IPS-18a (cell line): ENCODE data around the gene PTPRG.

Source experiments
- H3K27ac ChIP-seq: one replicate; pipeline ENCODE4 v1.5.1; 2013; ENCODE audit warnings: low read length
- H3K27me3 ChIP-seq: one replicate; pipeline ENCODE4 v1.6.1; 2013; ENCODE audit warnings: mild to moderate bottlenecking, low read length; ENCODE audit not compliant: control insufficient read depth, insufficient read depth
- H3K36me3 ChIP-seq: one replicate; pipeline ENCODE4 v1.6.1; 2013; ENCODE audit warnings: low read depth, low read length; ENCODE audit not compliant: control insufficient read depth
- H3K4me1 ChIP-seq: one replicate; pipeline ENCODE4 v1.6.1; 2013; ENCODE audit warnings: low read depth, low read length; ENCODE audit not compliant: control insufficient read depth
- H3K4me3 ChIP-seq: one replicate; pipeline ENCODE4 v1.5.1; 2013; ENCODE audit warnings: low read length
- H3K9ac ChIP-seq: one replicate; pipeline ENCODE4 v1.6.1; 2013; ENCODE audit warnings: mild to moderate bottlenecking, low read length, moderate library complexity
- H3K9me3 ChIP-seq: one replicate; pipeline ENCODE4 v1.6.1; 2013; ENCODE audit warnings: low read depth, low read length; ENCODE audit not compliant: control insufficient read depth

The PTPRG gene

DNA sequence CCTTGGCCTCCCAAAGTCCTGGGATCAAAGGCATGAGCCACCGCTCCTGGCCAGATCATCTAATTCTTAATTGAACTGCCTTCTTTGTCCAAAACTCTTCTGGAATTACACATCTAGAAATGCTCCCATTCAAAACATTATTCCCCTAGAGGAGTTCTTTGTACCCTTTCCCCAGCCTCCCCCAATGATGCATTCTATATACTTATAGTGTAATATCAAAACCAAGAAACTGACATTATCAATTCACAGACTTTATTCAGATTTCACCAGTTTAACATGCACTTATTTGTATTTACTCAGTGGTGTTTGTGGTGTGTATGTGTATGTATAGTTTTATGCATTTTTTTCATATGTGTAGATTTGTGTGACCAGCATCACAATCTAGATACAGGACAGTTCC is 85.0 kb downstream of the PTPRG start:
- no peaks in the 10 kb centered on the region for H3K9me3 ChIP-seq
- no peaks in the 10 kb centered on the region for H3K36me3 ChIP-seq
- H3K4me3 ChIP-seq: no peak overlapping the region
- no peaks in the 10 kb centered on the region for H3K27me3 ChIP-seq
- no peak overlapping the region for H3K9ac ChIP-seq
- H3K27ac ChIP-seq: no peak overlapping the region
- H3K4me1 ChIP-seq: peaks cover 5% of the 10 kb centered on the region

DNA sequence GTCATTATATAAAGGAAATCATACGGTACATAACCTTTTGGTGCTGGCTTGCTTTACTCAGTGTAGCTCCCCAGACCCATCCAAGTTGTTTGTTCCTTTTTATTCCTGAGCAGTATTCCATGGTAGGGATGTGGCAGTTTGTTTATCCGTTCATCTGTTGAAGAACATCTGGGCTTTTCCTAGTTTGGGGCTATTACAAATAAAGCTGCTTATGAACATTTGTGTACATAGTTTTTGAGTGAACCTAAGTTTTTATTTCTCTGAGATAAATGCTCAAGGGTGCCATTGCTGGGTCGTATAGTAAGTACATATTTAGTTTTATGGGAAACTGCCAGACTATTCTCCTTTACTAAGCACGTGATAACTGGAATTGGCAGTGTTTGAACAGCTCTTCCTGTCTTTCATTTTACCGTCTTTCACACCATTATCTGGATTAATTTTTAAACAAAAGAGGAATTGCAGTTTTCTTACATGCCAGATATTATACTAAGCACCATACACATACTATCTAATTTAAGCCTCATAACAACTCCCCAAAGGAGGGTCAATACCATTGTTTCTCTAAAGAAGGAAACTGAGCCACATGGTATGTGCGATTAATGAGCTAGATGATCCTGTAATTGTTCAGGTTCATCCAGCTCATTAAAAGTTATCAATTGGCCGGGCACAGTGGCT is 85.6 kb downstream of the PTPRG start:
- no peak overlapping the region for H3K27ac ChIP-seq
- H3K9ac ChIP-seq: no peak overlapping the region
- peaks cover 5% of the 10 kb centered on the region for H3K4me1 ChIP-seq
- no peaks in the 10 kb centered on the region for H3K27me3 ChIP-seq
- H3K36me3 ChIP-seq: no peaks in the 10 kb centered on the region
- H3K9me3 ChIP-seq: no peaks in the 10 kb centered on the region
- H3K4me3 ChIP-seq: no peak overlapping the region

DNA sequence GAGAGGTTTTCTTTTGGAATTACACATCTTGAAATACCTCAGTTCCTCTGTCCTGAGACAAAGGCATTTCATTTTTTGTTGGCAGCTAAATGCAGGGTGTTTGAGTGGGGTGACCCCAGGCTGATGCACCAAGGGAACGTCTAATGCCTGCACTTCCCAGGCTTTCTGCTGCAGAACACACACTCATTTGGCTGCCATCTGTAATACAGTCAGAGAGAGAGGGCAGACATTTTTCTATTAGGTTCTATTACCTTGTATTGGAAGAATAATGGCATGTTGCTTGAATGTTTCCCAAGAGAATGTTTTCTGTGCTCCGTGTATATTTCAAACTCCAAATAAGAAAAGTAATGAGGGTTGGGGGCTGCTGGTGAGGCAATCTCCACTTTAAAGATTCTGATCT is 87.1 kb downstream of the PTPRG start:
- no peaks in the 10 kb centered on the region for H3K36me3 ChIP-seq
- H3K4me1 ChIP-seq: peaks cover 5% of the 10 kb centered on the region
- no peak overlapping the region for H3K27ac ChIP-seq
- H3K9ac ChIP-seq: no peak overlapping the region
- no peaks in the 10 kb centered on the region for H3K9me3 ChIP-seq
- H3K27me3 ChIP-seq: no peaks in the 10 kb centered on the region
- no peak overlapping the region for H3K4me3 ChIP-seq

DNA sequence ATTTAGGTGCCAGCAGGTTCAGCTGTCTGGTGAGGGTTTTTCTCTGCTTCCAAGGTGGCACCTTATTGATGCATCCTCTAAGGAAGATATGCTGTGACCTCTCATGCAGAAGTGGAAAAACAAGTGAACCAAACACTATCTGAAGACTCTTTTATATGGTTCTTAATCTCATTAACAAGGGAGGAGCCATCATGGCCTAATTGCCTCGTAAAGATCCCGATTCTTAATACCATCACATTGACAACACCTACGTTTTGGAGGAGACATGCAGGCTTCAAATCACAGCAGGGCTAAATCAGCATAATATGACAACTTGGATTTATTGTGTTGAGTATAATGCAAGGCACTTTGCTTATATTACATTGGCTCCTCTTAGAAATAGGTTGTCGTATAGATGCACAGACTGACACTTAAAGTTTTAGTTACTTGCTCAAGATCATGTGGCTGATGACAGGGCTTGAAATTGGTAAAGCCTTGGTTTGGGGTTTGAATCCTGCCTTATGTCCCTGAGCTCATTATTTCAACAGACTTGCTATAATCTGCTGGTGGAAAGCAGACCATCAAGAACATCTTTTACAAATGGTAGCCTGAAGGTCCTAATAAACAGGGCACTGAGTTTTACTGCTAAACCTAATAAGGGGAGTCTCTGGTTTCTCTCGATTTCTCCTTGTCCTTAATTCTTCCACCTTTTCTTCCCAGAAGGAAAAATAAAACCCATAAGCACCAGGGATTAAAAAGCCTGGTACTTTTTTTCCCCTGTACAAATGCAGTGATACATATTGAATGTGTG is 88.2 kb downstream of the PTPRG start:
- no peak overlapping the region for H3K9ac ChIP-seq
- H3K36me3 ChIP-seq: no peaks in the 10 kb centered on the region
- no peaks in the 10 kb centered on the region for H3K9me3 ChIP-seq
- no peak overlapping the region for H3K27ac ChIP-seq
- H3K4me3 ChIP-seq: no peak overlapping the region
- H3K4me1 ChIP-seq: peaks cover 5% of the 10 kb centered on the region
- H3K27me3 ChIP-seq: no peaks in the 10 kb centered on the region

DNA sequence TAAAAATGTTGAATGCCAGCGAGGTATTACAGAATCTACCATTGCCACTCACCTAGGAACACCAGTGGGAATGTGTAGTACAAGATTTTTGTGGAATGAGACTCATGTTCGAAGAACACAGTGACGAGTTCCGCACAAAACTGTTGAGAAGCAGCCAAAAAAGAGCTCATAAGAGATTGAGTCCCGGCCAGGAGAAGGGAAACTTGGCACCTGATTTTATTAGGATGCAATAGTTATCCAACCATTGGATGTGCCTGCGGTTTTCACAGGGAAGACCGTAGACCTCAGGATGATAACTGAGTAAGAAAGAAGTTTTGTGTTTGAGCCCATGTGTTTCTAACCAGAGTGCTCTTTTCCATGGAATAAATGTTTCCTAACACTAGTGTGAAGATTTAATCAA is 88.9 kb downstream of the PTPRG start:
- H3K27me3 ChIP-seq: no peaks in the 10 kb centered on the region
- no peaks in the 10 kb centered on the region for H3K9me3 ChIP-seq
- H3K9ac ChIP-seq: no peak overlapping the region
- no peak overlapping the region for H3K4me3 ChIP-seq
- H3K4me1 ChIP-seq: peaks cover 5% of the 10 kb centered on the region
- H3K27ac ChIP-seq: no peak overlapping the region
- H3K36me3 ChIP-seq: no peaks in the 10 kb centered on the region

DNA sequence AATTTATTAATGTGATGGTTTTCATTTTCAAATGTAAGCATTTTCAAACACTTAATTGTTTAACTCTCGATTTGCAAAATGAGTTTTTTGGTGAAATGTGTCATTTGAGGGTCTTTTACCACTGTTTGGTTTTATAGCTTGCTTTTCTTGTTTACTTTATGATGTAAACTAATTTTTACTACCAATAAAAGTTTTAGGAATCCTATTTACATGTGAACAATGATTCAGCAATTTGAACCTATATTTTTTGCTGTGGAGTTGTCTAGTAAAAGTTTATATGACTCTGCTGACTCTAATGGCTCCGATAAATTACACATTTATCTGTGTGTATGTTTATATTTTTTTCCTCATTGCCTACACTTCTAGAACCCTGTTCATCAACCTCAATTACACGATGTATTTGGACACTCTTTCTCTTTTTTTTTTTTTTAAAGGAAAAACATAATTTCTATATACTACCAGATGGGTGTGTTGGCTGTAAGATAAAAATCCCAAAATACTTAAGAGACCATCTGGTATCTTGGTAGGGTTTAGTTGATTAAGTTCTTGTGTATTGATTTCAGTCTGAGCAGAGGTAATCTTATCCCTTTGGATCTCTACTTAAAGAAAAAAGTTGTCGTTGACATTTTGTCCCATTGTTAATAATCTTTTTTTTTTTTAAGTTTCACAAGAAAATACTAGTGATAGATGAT is 89.5 kb downstream of the PTPRG start:
- no peaks in the 10 kb centered on the region for H3K27me3 ChIP-seq
- H3K4me1 ChIP-seq: peaks cover 5% of the 10 kb centered on the region
- no peak overlapping the region for H3K4me3 ChIP-seq
- no peaks in the 10 kb centered on the region for H3K36me3 ChIP-seq
- no peak overlapping the region for H3K9ac ChIP-seq
- no peak overlapping the region for H3K27ac ChIP-seq
- no peaks in the 10 kb centered on the region for H3K9me3 ChIP-seq

DNA sequence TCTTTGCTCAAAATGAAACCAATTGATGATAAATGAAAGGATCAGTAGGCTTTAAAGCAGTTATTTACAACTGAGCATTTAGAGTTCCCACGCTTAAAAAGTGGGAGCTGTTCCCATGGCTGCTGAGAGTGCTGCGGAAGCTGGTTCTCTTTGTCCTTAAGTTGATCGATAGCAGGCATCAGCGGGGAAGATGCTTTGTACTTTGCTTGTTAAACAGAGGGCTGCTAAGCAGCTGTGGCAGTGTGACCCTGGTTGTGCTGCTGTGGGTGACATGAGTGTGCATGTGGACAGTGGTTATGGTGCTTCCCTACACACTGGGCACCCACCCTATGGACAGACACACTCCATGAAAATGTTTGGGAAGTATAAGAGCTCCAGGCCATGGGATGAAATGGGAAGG is 96.3 kb downstream of the PTPRG start:
- no peaks in the 10 kb centered on the region for H3K9me3 ChIP-seq
- H3K36me3 ChIP-seq: no peaks in the 10 kb centered on the region
- no peaks in the 10 kb centered on the region for H3K27me3 ChIP-seq
- no peak overlapping the region for H3K9ac ChIP-seq
- H3K4me3 ChIP-seq: no peak overlapping the region
- no peak overlapping the region for H3K27ac ChIP-seq
- H3K4me1 ChIP-seq: peaks cover 3% of the 10 kb centered on the region

DNA sequence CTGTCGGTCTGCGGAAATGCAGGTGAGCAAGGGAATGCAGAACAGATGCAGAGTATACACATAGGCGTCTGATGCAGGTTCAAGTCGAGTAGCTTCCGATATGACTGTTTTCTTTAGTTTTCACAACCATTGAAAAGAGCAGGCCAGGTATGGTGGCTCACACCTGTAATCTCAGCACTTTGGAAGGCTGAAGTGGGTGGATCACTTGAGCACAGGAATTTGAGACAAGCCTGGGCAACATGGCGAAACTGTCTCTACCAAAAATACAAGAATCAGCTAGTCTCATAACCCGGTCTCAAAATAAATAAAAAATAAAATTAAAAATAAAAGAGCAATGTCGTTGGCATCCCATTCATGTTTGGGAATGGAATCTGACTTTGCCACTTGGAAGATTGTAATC is 101.5 kb downstream of the PTPRG start:
- Histone ChIP-seq H3K9ac (no peak overlapping the region), H3K36me3 (no peaks in the 10 kb centered on the region), H3K27me3 (no peaks in the 10 kb centered on the region), H3K27ac (no peak overlapping the region), H3K9me3 (no peaks in the 10 kb centered on the region), H3K4me1 (peaks cover 19% of the 10 kb centered on the region), H3K4me3 (no peak overlapping the region)

DNA sequence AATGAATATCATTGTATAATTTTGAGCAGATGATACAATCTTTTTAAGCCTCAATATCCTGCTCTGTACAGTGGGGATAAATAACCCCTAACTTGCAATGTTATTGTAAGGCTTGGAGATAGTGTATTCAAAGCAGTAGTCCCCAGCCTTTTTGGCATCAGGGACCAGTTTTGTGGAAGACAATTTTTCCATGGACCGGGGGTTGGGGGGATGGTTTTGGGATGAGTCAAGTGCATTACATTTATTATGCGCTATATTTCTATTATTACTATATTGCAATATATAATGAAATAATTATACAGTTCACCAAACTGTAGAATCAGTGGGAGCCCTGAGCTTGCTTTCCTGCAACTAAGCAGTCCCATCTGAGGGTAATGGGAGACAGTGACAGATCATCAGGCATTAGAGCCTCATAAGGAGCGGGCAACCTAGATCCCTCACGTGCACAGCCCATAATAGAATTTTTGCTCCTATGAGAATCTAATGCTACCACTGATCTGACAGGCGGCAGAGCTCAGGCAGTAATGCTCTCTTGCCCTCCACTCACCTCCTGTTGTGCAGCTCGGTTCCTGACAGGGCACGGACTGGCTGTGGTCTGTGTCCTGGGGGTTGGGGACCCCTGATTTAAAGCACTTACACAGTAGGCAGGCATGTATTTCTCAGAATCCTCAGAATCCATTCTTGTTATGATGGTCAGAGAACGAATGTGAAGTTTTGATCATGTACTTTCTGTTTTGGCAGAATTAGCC is 102.2 kb downstream of the PTPRG start:
- Histone ChIP-seq H3K27ac (no peak overlapping the region), H3K4me3 (no peak overlapping the region)

DNA sequence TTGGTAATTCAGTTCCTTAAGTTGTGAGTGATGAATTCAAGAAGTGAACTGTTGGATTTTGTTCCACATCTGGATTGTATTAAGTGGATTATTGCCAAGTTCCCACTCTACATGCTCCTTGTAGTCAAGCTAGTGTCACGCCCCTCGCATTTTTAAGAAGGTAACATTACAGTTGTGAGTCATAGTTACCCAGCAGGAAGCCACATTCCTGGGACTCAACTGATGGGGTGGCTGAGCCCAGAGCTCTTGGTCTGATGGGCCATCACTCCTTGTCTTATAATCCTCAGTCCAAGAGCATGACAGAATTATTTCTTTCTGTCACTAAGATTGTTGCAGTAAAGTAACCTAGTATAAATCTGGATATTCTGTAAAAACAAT is 102.7 kb downstream of the PTPRG start:
- Histone ChIP-seq H3K9ac (no peak overlapping the region), H3K27ac (no peak overlapping the region)

More for the DNA sequence above, 102.2 kb downstream of the PTPRG start:
- H3K9ac ChIP-seq: no peak overlapping the region
- H3K9me3 ChIP-seq: no peaks in the 10 kb centered on the region
- peaks cover 23% of the 10 kb centered on the region for H3K4me1 ChIP-seq
- no peaks in the 10 kb centered on the region for H3K36me3 ChIP-seq
- no peaks in the 10 kb centered on the region for H3K27me3 ChIP-seq

DNA sequence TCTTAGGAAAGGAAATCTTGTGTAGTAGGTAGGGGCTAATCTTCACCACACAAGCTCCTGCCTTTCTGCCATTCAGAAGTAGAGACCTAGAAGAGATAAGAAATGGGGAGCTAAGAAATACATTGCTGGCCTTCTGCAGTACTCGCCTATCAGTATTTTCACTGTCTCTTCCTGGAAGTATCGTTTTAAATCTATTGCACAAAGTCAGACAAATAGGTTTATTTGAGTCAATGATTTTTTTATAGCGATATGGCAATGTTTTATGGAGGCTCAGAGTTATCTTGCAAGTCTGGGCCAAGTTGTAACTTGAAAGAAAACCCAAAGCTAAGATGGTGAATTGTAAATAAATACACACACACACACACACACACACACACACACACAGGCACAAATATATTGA is 103.8 kb downstream of the PTPRG start:
- H3K4me3 ChIP-seq: no peak overlapping the region
- no peak overlapping the region for H3K27ac ChIP-seq
- H3K27me3 ChIP-seq: no peaks in the 10 kb centered on the region
- no peak overlapping the region for H3K9ac ChIP-seq
- H3K9me3 ChIP-seq: no peaks in the 10 kb centered on the region
- H3K36me3 ChIP-seq: no peaks in the 10 kb centered on the region
- H3K4me1 ChIP-seq: peaks cover 30% of the 10 kb centered on the region

More for the DNA sequence above, 102.7 kb downstream of the PTPRG start:
- no peaks in the 10 kb centered on the region for H3K36me3 ChIP-seq
- H3K4me3 ChIP-seq: no peak overlapping the region
- no peaks in the 10 kb centered on the region for H3K27me3 ChIP-seq
- H3K4me1 ChIP-seq: peaks cover 23% of the 10 kb centered on the region
- H3K9me3 ChIP-seq: no peaks in the 10 kb centered on the region
